GM12875 (cell line): ENCODE data around the gene POMT1.
"Not testable (repeated sequence)": the region's sequence is repeated elsewhere in the genome, so short reads cannot be mapped to it uniquely, and the experiment has no call there.

ENCODE experiments used
- H3K4me3 ChIP-seq: one replicate; pipeline ENCODE4 v1.5.1; 2011; ENCODE audit warnings: low read depth, low read length, control low read depth
- TF ChIP-seq, protein P1 (sequence below): IDR thresholded peaks from 2 replicates; pipeline ENCODE4 v1.5.1; 2011; ENCODE audit warnings: low read depth, mild to moderate bottlenecking, control low read depth, inconsistent platforms, low read length, moderate library complexity, borderline replicate concordance; ENCODE audit not compliant: insufficient read depth

POMT1 gene

DNA sequence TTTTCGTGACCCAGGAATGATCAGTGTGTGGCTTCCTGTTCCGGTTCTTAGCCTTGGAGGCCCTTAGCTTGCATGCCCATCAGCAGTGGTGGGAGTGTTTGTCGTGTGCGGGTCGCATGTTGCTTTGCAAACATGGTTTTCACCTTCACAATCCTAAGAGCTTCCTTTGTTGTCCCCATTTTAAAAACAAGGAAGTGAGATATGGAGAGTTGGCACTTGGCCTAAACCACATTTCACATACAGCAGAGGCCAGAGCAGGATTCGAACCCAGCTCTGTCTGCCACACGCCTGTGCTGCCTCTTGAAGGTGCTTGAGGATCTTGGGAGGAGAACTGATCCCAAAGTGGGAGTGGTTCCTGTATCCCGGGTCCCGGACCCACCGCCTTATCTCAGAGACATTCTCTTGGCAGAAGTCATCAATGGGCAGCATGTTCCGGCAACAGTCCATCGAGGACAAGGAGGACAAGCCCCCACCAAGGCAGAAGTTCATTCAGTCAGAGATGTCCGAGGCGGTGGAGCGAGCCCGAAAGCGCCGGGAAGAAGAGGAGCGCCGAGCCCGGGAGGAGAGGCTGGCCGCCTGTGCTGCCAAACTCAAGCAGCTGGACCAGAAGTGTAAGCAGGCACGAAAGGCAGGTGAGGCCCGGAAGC lies 38.2 kb upstream of the POMT1 start:
- TF ChIP-seq, protein P1, sequence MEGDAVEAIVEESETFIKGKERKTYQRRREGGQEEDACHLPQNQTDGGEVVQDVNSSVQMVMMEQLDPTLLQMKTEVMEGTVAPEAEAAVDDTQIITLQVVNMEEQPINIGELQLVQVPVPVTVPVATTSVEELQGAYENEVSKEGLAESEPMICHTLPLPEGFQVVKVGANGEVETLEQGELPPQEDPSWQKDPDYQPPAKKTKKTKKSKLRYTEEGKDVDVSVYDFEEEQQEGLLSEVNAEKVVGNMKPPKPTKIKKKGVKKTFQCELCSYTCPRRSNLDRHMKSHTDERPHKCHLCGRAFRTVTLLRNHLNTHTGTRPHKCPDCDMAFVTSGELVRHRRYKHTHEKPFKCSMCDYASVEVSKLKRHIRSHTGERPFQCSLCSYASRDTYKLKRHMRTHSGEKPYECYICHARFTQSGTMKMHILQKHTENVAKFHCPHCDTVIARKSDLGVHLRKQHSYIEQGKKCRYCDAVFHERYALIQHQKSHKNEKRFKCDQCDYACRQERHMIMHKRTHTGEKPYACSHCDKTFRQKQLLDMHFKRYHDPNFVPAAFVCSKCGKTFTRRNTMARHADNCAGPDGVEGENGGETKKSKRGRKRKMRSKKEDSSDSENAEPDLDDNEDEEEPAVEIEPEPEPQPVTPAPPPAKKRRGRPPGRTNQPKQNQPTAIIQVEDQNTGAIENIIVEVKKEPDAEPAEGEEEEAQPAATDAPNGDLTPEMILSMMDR: no peak
- no peak overlapping the region for H3K4me3 ChIP-seq

GRCh38 chr9:131465401-131465800 lies 37.3 kb upstream of the POMT1 start:
- H3K4me3 ChIP-seq: no peak overlapping the region
- TF ChIP-seq, protein P1: no peak

GRCh38 chr9:131467214-131467935 lies 35.3 kb upstream of the POMT1 start:
- TF ChIP-seq, protein P1: no peak
- H3K4me3 ChIP-seq: no peak overlapping the region

- TF ChIP-seq, protein P1: no peak
- no peak overlapping the region for H3K4me3 ChIP-seq
These were observed 34.7 kb upstream of the POMT1 start for GRCh38 chr9:131468031-131468430.

- TF ChIP-seq, protein P1: no peak
- H3K4me3 ChIP-seq: no peak overlapping the region
These were observed 33.4 kb upstream of the POMT1 start for GRCh38 chr9:131469356-131469755.

DNA sequence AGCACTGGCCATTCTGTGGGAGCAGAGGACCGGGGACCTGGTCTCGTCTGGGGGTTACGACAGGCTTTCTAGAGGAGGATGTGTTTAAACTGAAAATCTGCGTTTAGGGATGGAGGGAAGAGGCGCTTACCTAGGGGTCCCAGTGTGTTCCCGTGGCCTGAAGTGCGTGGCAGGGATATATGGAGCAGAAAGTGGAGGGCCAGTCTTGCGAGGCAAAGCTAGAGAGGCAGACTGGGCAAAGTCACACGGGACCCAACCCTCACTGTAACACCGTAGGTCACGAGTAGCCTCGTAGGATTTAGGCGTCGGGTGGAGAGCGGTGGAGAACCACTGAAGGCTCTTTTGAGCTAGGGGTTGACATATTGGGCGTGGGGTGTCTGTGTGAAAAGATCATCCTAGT lies 32.8 kb upstream of the POMT1 start:
- no peak overlapping the region for H3K4me3 ChIP-seq
- TF ChIP-seq, protein P1: no peak

GRCh38 chr9:131470581-131470991 lies 32.1 kb upstream of the POMT1 start:
- TF ChIP-seq, protein P1: no peak
- H3K4me3 ChIP-seq: no peak overlapping the region

DNA sequence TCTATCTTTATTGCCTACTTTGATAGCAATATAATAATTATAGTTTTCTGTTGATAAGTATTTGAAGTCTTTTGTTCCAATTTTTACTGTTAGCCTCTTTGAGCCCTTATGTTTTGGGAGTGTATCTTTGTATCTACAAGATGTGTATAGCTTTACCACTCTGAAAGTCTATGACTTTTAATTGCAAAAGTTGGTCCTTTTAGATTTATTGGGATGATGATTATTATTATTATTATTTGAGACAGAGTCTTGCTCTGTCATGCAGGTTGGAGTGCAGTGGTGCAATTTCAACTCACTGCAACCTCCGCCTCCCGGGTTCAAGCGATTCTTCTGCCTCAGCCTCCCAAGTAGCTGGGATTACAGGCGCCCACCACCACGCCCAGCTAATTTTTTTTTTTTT lies 30.6 kb upstream of the POMT1 start:
- H3K4me3 ChIP-seq: not testable (repeated sequence)
